GM19397 (cell line): ENCODE results near the gene STX18.

Experiments used
- ATAC-seq: cut with Tn5 transposase; IDR thresholded peaks from one replicate; pipeline ENCODE4 v1.9.1; 2021; ENCODE audit warnings: mild to moderate bottlenecking, moderate library complexity; ENCODE audit not compliant: unreplicated experiment

STX18 gene

DNA sequence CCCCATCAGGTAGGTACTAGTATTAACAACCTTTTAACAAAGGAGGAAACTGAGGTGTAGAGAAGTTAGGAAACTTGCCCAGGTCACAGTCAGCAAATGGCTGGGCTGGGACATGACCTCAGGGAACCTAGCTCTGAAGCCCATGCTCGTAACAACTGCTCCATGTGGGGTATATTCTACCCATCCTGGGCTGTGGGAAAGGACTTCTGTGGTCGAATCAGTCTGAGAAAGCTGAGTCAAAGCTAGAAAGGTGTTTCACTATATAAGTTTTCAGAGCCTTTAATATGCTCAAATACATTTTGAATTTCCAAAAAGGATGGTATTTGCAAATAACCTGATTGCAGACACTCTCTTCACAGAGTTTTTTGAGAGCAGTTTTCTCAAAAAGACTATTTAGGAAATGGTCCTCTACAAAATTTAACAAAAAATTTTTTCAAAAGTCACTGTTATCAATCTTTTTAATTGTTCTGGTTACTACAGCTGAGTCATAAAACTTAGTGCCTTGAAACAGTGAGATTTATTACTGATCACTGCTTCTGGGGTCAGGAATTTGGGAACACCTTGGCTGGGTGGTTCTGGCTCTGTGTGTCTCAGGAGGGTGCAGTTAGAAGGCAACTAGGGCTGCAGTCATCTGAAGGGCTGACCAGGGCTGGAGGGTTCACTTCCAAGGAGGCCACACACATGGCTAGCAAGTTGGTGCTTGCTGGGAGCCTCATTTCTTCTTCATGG is 101.4 kb downstream of the STX18 start:
- no peak for ATAC-seq

DNA sequence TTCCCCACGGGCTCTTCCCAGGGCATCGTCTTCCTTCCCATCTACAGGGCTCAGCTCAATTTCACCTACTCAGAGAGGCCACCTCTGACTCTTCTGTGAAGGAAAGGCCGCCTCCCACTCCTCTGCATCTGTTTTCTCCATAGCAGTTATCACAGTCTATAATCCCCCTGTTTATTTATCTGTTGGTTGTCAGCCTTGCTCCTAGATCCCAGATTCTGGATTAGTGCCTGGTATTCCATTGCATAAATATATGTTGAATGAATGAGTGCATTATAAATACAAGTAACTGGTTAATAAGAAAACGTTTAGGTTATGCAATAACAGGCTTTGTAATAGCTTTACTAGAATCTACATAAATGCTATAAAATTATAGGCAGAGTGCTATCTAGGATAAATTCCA is 102.1 kb downstream of the STX18 start:
- ATAC-seq = no peak

DNA sequence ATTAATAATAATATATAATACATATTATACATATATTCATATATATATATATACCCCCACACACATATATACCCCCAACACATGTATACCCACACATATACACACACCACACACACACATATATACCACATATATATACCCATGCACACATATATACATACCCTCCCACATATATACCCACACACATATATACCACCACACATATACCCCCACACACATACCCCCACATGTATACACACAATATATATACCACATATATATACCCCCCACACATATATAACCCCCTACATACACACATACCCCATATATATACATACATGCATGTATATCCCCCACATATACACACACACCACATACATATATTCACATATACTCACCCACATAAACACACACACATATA is 103.0 kb downstream of the STX18 start:
- no peak for ATAC-seq

DNA sequence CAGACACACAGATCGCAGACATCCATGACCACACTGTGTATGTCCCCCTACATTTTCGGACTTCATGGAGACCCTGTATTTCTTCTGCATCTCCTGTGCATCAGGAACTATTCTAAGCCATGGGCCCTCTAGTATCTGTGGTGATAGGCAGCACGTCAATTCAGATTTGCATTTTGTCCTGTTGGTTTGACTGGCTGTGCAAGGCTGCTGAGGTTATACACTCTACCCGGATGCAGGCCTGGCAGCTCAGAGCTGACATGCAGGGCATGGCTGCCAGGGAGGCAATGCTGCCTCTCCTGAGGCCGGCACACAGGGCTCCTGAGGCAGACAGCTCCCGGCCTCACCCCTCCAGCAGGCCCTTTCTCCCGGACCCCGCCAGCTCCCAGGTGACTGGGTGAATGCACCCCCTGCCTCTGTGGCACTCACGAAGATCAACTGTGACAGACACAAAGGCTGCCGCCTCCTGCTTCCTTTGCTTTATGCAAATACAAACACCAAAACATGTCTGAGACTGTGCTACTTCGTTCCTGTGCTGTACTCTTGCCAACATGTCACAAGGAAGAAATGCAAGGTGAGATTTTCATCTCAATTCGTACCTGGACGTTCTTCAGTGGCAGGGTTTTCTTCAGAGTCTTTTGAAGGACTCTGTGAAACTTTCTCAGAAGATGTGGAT is 103.9 kb downstream of the STX18 start:
- ATAC-seq = no peak

DNA sequence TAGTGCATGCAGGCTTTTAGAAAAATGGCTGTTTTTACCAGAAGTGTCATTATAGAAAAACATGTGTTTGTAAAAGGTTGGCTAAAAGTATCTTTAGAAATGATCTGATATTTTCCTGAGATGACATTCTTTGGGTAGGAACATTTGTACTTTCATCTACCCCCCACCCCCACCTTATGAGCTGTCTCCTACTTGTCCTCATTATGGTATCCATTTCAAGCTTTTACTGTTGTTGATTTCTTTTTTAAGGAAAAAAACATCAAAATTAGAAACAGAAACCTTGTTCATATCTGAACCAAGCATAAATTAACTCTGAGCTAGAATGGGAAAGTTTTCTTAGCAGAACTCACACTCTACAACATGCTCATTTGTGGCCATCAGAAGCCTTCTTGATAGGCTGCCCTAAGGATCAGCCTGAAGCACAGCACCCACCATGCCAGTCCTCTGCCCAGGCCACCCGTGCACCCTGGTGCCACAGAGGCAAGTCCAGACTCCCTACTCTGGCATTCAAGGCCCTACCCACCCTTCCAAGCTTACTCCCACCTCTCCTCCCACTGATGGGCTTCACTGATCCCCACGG is 105.5 kb downstream of the STX18 start:
- no peak for ATAC-seq

DNA sequence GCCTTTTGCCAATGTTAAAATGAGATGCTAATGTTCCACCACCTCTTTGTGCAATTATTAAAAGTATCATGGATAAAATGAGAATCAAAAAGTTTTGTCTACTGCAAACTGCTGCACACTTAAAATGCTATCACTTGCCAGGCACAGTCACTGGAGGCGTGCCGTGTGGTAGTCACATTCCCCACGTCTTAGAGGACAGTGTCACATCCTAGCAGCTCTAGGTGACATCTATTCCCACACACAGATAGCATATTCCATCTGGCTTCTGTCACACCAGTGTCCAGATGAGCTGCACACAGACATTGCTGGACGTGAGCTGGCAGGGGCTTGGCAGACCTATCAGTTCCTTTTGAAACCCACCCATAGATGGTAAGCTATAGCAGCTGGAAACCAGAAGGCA is 107.9 kb downstream of the STX18 start:
- ATAC-seq = no peak

DNA sequence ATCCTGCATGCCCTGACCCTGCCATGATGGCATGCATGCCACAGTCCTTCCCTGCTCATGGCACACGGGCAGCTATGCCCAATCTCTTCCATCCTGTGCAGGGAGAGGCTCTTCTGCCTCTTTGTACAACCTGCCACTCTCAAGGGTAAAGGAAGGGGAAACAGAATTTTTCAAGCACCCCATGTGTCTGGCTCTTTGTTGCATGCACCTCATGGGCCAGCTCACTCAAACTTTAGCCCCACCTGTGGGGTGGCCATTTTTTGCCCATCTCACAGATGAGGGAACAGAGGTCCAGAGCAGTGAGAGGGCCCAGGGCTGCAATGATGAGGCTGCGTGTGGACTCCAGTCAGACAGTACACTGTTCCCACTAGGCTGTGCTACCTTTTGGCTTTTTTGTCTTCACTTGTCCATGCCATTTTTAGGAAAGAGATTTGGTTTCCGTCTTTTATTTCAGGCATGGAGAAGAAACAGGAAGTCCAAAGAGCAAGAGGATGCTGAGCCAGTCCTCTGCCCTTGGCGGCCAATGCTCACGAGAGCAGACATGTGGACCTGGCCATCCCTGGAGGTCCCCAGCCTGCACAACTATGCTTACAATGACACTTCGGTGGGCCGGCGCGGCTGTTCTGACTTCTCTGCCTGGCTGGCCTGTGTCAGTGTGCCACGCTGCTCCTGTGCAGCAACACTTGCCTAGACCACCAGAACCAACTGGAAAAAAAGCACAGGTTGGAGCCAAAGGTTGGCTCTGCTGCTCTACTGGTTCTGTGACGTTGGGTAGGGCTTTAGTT is 109.3 kb downstream of the STX18 start:
- ATAC-seq = no peak

DNA sequence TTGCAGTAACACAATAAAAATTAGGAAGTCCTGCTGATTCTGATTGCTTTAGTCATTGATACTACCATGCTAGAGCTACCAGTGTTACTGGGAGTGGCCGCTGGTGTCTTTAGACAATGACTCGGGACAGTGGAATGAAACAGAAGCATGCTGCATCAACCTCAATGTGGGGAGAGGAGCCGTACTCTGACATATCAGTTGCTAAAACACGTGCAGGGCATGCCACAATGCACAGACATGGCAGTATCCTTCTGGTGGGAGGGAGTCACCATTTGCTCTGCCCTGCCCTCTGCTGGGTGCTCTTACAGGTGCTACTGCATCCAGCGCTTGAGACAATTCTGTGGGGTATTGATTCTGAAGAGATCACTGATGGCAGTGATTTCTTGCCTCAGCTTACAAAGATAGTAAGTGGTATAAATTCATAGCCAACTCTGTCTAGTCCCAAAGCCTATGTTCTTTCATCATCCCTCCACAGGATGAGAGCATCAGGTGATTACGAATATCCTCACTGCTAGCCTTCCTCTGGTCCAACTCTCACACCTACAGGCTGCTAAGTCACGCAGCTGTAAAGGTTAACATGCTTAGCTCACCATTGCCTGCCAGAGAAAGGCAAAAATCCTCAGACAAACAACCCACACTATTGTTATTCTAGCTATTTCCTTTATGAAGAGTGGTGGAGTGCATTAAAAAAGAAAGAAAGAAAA is 111.2 kb downstream of the STX18 start:
- peak; percentile 67 for ATAC-seq

DNA sequence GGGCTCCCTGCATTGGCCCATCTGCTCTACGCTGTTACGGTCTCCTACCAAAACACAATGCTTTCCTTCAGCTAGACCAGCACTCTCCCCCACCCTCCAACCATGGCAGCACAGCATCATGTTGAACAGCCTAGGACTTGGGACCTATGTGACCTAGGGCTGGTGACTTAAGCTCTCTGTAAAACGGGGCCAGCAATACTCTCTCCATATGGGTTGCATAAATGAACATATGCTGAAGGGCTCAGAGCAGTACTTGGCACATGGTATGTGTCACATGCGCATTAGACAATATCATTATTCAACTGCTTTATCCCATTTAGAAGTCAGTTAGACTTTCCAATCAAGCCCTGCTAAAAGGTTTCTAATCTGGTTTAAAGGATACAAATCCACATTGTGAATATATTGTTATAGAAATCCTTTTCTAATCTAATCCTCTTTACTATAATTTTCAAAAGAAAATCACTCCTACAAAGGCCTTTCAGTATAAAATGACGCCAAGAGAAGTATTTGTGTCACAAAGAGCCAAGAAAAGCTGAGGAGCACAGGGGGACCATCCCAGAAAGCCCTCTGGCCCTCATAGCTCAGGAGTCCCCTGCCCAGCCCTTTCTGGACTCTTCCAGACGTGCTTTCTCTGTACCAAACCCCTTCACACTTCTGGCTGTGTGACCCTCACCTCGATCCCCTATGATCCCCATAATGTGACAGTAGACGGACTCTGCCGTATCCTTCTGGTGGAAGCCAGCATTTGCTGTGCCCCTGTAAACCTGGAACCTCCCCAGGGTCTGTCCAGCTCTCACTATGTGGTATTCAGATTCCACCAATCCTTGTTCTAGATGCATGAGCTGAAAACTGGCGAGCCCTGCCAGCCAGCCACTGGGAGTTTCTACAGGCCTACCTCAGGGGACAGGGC is 112.6 kb downstream of the STX18 start:
- no peak for ATAC-seq

DNA sequence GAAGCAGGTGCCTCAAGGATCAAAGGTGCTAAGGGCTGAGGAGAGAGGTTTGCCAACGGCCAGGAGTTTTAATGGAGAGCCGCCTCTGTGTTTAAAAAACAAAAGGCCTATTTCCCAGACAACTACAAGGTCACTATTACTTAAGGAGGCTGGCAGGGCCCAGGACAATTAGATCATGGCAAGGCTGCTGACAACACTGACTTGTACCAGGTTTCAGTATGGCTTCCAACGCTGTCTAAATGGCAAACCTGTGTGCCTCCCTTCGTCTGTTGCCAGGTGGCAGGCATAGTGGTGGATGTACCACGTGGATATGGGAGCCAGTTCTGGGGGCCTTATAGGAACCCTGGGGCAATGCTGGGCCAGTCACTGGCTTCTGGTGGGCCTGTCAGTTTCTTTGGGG is 114.0 kb downstream of the STX18 start:
- ATAC-seq = no peak

DNA sequence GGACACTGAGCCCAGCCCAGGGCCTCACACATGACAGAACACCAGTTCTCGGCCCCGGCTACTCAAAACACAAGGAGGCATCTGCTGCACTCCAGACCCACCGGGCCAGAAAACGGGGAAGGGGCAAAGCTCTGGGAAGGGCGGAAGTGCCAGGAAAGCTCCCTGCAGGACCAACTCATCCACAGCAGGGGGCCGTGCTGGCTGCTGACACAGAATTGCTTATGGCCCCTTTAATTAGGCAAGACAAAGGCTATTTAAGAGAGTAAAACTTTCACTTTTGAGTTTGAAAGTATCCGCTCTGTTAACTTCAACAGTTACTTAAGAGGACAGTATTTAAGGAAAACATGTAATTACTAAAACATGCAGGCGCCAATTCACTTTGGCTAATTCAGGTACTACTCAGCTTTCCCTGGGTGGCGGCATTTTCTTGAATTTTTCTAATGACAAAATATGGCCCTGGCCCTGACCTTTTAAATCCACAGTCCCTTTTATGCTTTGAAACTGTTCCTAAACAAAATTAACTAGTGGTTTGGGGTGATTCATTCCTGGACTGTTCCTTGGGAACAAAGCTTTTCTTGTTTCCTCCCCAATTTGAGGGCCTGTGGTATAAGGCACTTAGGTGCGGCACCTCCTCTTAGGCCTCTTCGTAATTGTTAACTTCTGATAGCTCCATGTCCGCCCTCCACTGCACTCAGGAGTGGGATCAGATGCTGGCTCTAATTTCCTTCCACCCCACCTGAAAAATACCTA is 114.6 kb downstream of the STX18 start:
- no peak for ATAC-seq

DNA sequence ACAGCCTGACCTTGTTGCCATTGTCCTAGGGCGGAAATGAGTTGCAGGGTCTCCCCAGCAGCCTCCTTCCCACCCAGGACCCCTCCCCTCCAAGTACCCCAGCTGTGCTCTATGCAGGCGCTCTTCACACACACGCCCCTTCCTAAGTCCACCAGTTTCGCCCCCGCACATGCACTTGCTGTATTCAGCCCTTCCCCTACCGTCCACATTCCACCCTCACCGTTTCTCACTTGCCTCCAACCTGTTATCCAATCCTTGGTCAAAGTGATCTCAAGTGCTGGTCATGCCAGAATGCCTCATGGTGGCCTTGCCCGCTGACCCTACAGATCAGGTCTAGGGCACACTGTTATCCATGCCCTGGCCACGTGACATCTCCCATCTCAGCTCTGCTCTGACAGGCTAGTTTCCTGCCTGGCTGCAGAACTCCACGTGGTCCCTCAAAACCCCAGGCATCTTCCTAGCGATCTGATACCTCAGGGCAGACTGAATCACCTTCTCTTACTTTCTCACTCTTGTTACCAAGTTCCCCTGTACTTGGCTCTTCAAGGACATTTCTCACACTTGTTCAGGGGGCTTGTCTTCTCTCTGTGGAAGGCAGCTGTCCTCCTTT is 115.2 kb downstream of the STX18 start:
- ATAC-seq = no peak

DNA sequence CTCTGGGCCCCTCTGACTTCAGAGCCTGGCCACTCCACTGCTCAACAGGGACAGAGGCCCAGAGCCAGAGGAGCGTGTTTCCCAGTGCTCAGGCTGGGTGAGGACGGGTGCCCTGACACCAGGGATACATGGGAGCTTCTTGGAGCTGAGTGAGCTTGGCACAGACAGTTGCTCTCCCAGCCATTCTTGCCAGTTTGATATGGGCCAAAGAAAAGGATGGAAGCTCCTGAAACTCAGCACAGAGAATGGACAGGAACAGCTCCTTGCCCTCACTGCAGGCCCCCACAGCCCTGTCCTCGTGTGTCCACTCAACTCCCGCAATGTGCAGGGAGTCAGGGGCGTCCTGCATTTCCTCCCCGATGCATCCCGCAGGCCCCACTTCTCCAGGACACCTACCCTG is 116.2 kb downstream of the STX18 start:
- no peak for ATAC-seq

DNA sequence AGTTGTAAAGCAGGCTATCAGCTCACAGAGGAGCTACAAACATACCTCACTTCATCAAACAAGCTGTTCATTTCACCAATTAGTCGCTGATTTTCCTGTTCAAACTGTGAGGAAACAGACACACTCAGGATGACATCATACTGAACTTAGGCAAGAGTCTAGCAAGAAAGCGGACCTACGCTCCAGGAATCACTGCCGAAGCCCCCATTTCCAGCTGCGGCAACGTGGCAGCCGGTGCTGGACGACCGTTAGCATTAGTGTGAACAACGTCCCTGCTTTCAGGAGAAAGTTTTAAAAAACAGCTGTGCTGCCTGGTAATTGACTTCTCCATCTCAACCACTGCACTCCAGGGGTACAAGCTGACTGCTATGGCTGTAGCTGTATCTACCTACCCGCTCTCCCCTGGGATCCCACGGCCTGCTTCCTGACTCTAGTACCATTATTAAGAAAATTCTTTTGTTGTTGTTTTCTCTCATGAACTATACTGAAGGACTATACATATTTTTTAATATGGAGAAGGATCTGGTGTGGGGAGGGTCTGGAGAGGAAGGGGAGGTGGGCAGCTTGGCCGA is 116.6 kb downstream of the STX18 start:
- ATAC-seq = no peak

DNA sequence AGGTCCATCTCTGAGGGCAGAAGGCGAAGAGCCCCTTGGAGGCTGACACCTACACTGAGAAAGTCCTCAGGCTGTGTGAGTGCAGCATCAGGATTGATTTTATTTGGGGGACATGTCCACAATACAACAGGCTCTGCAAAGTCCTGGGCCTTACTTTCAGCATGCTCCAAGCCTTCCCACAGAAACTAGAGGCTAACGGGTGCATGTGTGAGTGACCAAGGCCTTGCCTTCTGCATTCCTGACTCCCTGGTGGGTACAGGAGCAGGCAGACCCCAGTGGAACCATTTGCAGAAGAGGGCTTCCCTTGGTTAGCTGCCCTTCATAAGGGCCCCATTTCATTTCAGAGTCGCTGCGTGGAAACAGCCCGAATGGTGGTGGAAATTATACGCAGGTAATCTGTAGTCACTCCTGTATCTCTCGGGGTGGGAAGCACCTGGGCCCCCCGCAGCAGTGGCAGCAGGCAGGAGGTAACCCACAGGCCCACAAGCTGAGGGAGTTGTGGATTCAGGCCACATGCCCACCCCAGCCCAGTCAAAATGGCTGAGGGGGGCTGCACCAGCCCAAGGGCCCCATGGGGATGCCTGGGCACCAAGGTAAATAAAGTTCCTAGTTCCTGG is 117.2 kb downstream of the STX18 start:
- no peak for ATAC-seq

DNA sequence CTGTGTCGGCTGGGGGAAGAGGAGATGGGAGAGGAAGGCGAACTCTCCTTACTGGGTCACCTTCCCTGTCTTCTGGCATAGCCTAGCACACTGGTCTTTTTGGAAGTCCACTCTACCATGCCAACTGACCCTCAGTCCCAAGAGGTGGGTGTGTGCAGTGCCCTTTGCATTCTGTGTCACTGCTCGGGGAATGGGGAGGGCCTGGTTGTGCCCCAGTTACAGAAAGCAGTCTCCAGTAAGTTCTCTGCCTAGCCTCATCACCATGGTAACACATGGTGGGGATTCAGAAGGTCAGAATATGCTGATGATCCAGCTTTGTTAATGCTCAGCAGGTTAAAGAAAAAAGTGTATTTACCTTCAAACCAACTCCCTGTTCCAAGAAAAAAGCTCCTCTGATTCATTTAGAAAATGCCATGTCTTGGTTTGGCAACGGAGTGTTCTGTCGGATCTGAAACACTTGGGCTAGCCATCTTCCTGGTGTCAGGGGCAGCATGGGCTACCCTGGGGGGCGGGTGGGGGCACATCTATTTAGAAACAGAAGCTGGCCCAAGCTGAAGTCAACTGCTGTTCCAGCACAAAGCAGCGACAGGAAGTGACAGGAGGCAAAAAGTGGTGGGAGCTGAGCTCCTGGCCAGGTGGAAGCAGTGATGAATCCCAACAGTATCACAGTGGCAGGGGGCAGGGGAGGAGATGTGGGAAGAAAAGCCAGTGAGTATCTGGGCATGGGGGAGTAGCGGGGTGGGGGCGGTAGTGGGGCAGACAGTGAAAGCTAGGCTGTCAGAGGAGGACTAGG is 117.9 kb downstream of the STX18 start:
- ATAC-seq = no peak

DNA sequence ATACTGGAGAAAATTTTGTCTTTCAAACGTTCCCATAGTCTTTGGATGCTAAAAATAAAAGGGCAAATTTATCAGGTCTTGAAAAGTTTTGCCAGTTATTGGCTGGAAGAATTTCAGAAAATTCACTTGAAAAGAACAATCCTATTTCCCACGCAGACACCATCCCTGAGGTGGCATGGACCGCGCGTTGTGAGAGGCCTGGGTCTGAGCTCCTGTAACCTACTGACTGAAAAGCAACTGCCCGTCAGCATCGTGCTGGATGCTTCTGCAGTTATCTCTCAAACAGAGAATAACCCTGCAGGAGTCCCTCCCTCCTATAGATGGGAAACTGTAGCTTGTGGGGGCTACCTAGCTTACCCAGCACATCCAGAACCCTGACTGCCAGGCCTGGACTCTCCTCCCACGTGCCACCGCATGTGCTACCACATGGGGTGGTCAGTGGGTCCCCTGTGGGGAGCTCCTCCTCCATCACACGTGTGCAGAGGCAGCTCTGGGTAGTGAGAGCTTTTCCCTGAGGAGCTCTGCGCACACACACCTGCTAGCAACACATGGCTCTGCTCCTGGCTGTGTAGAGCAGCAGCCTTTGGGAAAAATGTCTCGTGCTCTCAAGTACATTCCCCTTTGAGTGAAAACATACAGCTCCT is 118.9 kb downstream of the STX18 start:
- ATAC-seq = no peak
